GM20431 (cell line): ENCODE results near the gene PAGE5.

Source experiments
- in situ Hi-C: fragments of 300-500 bp; cut with MseI, MboI; formaldehyde crosslinking; loops from one replicate; pipeline ENCODE4 v1.15.0; 2020; ENCODE audit warnings: low sequenced_read_pairs; ENCODE audit not compliant: unreplicated experiment

The PAGE5 gene, protein sequence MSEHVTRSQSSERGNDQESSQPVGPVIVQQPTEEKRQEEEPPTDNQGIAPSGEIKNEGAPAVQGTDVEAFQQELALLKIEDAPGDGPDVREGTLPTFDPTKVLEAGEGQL

DNA sequence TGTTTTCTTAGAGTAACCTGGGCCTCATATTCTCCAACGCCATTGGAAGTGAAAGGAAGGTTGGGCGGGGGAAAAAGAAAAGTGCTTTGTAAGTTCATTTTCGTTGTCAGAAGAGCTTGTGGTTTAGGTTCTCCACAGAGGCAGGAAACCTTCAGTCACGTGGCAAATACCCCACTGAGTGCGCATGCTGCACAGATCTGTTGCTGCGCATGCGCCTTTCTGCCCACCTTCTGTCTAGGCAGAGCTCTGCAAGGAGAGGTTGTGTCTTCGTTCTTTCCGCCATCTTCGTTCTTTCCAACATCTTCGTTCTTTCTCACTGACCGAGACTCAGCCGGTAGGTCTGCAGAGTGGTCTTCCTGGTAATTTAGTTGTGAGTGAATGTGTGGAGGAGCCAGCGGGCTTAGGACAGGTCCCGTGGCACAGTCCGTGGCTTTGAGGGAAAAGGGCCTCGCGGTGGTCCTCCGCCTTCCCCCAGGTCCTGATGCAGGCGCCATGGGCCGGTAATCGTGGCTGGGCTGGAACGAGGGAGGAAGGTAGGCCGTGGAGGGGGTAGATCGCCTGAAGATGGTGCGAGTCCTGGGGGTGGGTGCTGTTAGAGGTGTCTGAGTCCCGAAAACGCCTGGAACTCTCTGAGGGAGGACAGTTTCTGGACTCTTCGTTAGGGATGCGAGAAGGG, at the start of gene PAGE5:
TSS of gene PAGE5 (plus strand) at position 228 of the 676 bp plus-strand sequence. CDS start 1,037 bp downstream, outside the sequence.
- in situ Hi-C loops: no loop called here

DNA sequence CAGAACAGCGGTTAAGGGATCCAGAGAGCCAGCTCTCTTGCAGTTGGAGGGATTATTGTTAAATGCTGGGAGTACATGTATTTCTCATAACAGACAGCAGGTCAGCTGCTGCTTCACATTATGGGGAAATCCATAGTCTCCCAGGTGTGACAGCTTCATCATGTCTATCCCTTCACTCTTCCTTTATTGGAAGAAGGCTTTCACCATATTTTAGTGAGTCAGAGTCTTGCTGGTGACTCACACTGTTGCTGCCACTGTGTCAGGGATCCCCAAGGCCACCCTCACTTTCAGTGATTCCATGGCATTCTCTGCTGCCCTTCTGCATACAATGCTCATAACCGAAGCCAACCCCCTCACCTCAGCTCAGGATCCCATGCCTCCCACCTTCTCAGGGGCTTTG, 32.9 kb upstream of the PAGE5 start:
- in situ Hi-C loops: no loop called here

DNA sequence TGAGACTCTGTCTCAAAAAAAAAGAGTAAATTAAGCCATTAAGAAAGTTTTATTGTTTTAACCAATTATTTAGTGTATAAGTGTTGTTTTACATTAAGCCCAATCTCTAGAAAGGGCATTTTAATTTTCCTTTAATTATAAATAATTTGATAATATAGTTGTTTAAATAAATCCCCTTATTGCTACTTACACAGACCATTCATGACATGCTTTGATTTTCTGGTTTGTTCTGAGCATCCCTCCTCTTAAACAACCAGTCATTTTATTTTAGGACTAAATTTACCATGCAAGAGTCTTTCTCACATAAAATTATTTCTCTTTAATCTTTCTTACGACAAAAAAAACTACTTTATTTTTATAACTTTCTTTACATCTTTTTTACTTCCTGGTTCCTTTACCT, 23.5 kb upstream of the PAGE5 start:
- in situ Hi-C loops: no loop called here

DNA sequence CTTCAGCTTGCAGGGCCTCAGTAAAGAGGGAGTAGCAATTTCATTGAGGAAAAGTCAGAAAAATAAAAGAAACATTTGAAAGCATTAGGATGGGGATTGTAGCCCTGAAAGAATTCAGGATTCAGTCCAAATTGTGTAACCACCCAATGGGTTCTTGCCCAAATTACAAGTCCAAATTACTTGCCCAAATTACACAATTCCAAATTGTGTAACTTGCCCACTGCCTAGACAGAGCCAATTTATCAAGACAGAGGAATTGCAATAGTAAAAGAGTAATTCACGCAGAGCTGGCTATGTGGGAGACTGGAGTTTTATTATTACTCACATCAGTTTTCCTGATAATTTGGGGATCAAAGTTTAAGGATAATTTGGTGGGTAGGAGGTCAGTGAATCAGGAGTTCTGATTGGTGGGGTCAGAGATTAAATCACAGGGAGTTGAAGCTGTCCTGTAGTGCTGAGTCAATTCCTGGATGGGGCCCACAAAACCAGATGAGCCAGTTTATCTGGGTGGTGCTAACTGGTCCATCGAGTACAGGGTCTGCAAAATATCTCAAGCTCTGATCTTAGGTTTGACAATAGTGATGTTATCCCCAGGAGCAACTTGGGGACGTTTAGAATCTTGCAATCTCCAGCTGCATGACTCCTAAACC, 18.1 kb upstream of the PAGE5 start:
- in situ Hi-C loops: no loop called here

DNA sequence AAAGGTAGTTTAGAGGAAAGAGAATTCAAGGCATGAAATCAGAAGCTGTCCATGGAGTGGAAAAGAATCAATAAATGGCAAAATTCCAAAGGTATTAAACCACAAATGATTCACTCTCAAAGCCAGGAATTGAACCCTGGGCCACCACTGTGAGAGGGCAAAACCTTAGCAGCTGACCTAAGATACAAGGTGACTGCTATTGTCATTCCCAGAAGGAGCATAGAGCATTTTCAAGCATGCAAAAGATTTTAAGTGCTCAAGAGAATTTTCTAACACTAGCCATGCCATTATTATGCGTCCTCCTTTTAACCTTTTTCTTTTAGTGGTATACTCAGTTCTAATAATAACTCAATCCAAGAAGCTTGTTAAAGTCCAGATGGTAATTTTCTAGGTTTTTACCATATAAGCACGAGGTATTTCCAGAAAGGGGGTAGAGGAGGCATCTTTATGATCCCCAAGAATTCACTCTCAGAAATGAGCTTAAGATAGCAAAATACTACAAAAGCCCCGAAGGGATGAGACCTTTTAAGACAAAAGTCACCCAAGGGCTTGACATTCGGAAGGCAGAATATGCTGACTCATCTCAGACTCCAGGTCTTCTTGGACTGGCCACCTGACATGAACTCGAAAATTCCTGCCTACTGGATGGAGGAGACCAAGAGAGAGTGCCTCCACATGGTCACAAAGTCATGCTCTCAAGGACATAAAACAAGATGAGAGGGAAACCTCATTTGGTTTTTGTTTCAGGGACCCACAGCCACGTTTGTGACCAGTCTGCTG, 13.8 kb upstream of the PAGE5 start:
- in situ Hi-C loops: no loop called here

DNA sequence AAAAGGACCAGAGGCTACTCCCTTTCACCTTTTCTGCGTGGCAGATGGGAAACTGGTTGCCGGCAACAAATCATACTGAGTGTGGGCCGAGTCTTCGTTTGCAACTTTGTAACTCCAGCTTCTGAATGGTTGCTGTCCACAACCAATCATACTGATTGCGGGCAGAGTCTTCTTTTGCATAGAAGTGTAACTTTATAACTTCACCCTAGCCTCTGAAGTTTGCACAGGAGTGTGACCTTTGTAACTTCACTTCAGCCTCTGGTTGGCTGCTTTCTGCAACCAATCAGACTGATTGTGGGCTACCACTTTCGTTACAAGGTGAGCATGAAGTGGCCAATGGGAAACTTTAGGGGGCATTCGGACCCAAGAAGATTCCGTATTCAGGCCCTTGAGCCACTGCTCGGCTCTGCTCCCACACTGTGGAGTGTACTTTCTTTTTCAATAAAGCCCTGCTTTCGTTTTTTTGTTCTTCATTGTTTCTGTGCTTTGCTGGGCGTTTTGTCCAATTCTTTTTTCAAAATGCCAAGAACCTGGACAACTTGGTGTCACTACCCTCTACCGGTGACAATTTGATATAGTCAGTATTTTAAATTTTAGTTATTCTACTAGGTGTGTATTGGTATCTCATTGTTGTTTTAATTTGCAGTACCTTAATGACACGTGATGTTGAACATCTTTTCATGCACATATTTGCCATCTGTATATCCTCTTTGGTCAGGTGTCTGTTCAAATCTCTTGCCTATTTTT, 9.0 kb upstream of the PAGE5 start:
- in situ Hi-C loops: no loop called here

DNA sequence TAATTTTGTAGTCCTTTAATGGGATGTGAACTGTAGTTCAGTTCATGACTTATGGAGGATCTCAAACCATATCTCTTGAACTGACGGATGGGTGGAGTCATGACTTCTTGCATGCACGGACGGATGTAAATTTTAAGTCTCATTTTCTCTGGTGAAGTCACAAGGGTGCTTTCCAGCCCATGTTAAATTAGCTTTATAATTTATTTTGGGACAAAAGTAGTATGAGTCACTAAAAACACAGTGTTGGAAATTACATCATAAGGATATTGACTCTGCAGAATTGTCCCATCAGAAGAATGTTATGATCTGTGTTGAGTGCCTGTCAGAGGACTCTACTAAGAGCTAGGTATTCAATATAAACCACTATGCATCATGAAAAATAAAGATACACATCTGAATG, 6.8 kb upstream of the PAGE5 start:
- in situ Hi-C loops: no loop called here

DNA sequence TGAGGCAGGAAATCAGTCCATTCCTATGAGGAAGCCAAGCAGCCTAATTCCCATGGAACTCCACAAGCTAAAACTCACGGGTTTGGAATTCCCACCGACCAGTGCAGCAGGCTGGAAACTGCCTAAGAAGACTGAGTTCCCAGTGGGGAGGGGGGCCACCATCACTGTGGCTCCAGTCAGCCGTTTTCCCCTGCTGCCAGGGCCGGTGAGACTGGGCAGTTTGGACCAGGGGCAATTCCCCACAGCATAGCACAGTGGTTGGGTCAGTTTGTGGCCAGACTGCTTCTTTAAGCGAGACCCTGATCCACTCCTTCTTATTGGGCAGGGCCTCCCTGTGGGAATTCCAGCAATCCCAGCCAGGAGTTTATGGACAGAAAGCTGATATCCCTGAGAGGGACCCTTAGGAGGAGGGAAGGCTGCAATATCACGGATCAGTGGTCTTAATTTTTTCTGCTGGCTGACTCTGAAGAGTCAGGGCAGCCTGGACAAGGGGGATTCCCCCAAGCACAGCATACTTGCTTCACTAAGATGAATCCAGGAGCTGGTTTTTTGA, 20.7 kb downstream of the PAGE5 start:
- in situ Hi-C loops: no loop called here

DNA sequence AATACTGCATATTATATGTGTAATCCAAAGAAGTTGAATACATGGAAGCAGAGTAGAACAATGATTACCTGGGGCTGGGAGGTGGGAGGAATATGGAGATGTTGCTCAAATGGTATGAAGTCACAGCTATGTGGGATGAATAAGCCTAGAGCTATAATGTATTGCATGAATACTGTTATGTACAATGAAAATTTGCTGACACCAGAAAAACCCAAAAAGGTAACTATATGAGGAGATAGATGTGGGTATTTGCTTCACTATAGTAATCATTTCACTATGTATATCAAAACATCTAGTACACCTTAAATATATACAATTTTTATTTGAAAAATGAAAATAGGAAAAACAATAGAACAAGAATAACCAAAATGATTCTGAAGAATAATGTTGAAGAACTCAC, 33.4 kb downstream of the PAGE5 start:
- in situ Hi-C loops: no loop called here

DNA sequence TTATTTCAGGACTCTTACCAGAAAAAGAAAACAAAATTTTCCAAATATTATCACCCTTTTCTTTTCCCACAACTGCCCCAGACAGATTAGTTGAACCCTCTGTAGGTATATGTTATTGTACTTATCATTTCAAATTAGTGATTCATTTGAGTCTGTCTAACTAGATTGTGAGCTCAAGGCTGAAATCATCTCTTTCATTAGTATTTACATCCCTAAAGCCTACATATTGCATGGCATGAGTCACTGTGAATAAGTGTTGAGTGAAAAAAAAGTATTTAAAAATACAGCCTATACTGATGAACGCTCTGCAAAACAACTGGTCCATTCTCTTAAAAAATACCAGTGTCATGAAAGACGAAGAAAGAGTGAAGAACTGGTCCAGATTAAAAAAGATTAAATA, 40.7 kb downstream of the PAGE5 start:
- in situ Hi-C loops: no loop called here

DNA sequence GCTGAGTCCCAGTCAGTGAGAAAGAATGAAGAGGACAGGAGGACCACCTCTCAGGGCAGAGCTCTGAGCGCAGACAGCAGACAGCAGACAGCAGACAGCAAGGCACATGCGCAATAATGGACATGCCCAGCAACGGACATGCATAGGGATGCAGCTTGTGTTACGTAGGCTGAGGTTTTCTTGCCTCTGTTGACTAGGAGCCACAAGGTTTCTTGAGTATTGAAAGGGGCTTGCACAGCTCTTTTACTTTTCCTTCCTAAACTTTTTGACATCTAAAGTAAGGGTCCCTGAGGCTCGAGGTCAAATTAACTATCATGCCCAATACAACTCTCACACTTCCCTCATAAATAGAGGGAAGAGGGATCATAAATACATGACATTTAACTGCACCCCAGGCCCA, 44.7 kb downstream of the PAGE5 start, which contains the start of gene PAGE3:
TSS of gene PAGE3 (minus strand) at position 101 of the 400 bp plus-strand sequence. CDS start 1,013 bp downstream, outside the sequence.
- in situ Hi-C loops: no loop called here
